HepG2 (cell line): Measurements from ENCODE around the gene EDC3. TPM values are rescaled to one million over a fixed set of nuclear protein-coding genes. Genes with fewer than 3 reads are reported as not detected.
A peak's percentile ranks its signal among the peaks of the same experiment; 100 is the strongest.

Source experiments
- BRCA1 ChIP-seq: sonication (generic); formaldehyde crosslinking; IDR thresholded peaks from 2 replicates; pipeline ENCODE4 v1.4.0; 2020; ENCODE audit warnings: missing genetic modification reagents
- CENPBD1 ChIP-seq: sonication (generic); formaldehyde crosslinking; IDR thresholded peaks from 2 replicates; pipeline ENCODE4 v1.8.0; 2022; ENCODE audit warnings: missing genetic modification reagents, low read depth, mild to moderate bottlenecking, borderline replicate concordance
- CHD4 ChIP-seq: fragments of 200-600 bp; sonication (generic); IDR thresholded peaks from 2 replicates; pipeline ENCODE4 v1.7.0; 2017; ENCODE audit warnings: mild to moderate bottlenecking, low read length, borderline replicate concordance
- ERF ChIP-seq: IDR thresholded peaks from 2 replicates; pipeline ENCODE4 v1.6.1; 2018; ENCODE audit warnings: missing biosample characterization, missing genetic modification reagents
- HNRNPL ChIP-seq: fragments of 200-400 bp; formaldehyde crosslinking; IDR thresholded peaks from 2 replicates; pipeline ENCODE4 v1.6.1; 2017; ENCODE audit warnings: mild to moderate bottlenecking, low read depth, low read length
- IKZF4 ChIP-seq: sonication (generic); formaldehyde crosslinking; IDR thresholded peaks from 2 replicates; pipeline ENCODE4 v1.5.1; 2020; ENCODE audit warnings: borderline replicate concordance, mild to moderate bottlenecking, low read depth, missing genetic modification reagents; ENCODE audit errors: not compliant biosample characterization
- NFRKB ChIP-seq: fragments of 450-650 bp; IDR thresholded peaks from 2 replicates; pipeline ENCODE4 v1.6.1; 2017
- NFYC ChIP-seq: IDR thresholded peaks from 2 replicates; pipeline ENCODE4 v1.6.1; 2016; ENCODE audit warnings: missing genetic modification reagents, missing compliant biosample characterization
- SP140L ChIP-seq: sonication (generic); formaldehyde crosslinking; IDR thresholded peaks from 2 replicates; pipeline ENCODE4 v1.4.0; 2020; ENCODE audit warnings: missing genetic modification reagents, borderline replicate concordance
- SP4 ChIP-seq: sonication (generic); formaldehyde crosslinking; IDR thresholded peaks from 2 replicates; pipeline ENCODE4 v1.8.1; 2023; ENCODE audit warnings: mild to moderate bottlenecking, missing genetic modification reagents
- SSRP1 ChIP-seq: IDR thresholded peaks from 2 replicates; pipeline ENCODE4 v1.6.1; 2016; ENCODE audit warnings: control low read depth
- TFDP2 ChIP-seq: sonication (generic); formaldehyde crosslinking; IDR thresholded peaks from 2 replicates; pipeline ENCODE4 v1.4.0; 2020; ENCODE audit warnings: missing genetic modification reagents
- TRIM24 ChIP-seq: sonication (generic); formaldehyde crosslinking; IDR thresholded peaks from 2 replicates; pipeline ENCODE4 v1.8.0; 2022; ENCODE audit warnings: mild to moderate bottlenecking, missing genetic modification reagents
- ZFP36L1 ChIP-seq: sonication (generic); formaldehyde crosslinking; IDR thresholded peaks from 2 replicates; pipeline ENCODE4 v1.8.0; 2022; ENCODE audit warnings: mild to moderate bottlenecking, missing genetic modification reagents, moderate library complexity
- ZNF142 ChIP-seq: sonication (generic); formaldehyde crosslinking; IDR thresholded peaks from 2 replicates; pipeline ENCODE4 v1.4.0; 2020; ENCODE audit warnings: missing genetic modification reagents
- ZNF296 ChIP-seq: sonication (generic); formaldehyde crosslinking; conservative IDR thresholded peaks from 2 replicates; pipeline ENCODE4 v1.5.0; 2020; ENCODE audit warnings: mild to moderate bottlenecking, missing genetic modification reagents
- polyA plus RNA-seq, 8 experiments: library from polyadenylated mRNA; depleted of rRNA in 3 of 8; stranded (reverse) in 7 of 8; unstranded in 1 of 8; fragments of >200 nt; fragmentation: Illumina TruSeq in 4 of 8; extraction: Trizol in 4 of 8; gene quantifications; 2 replicates each; pipeline versions ENCODE4 v1.2.1 to v1.2.3, GENCODE V29; 2011 to 2016; ENCODE audit warnings: low read depth in 4 of 8, missing spikeins in 1 of 8, mixed read lengths in 1 of 8; ENCODE audit not compliant: insufficient read depth in 1 of 8
- total RNA-seq, 5 experiments: library from RNA; depleted of rRNA; stranded (reverse); fragments of >200 nt; fragmentation: Illumina TruSeq; extraction: Trizol; gene quantifications; 2 replicates each; pipeline ENCODE4 v1.2.3, GENCODE V29; 2016; ENCODE audit warnings: low read depth in 1 of 5
- TF ChIP-seq, protein P1 (sequence below): sonication (generic); formaldehyde crosslinking; IDR thresholded peaks from 2 replicates; pipeline ENCODE4 v1.5.0; 2020; ENCODE audit warnings: missing genetic modification reagents
- TF ChIP-seq, protein P2 (sequence below): sonication (generic); formaldehyde crosslinking; IDR thresholded peaks from 2 replicates; pipeline ENCODE4 v1.8.1; 2023; ENCODE audit warnings: mild to moderate bottlenecking, missing genetic modification reagents
- TF ChIP-seq, protein P3 (sequence below): sonication (generic); formaldehyde crosslinking; IDR thresholded peaks from 2 replicates; pipeline ENCODE4 v1.5.0; 2020; ENCODE audit warnings: missing genetic modification reagents, mild to moderate bottlenecking, borderline replicate concordance

EDC3 gene
- total and polyA plus RNA-seq, 2 of the 13 experiments (the other 11 are each of a cell fraction or from before 2014, with no cell fraction given): 17.4 to 32.0 TPM

DNA sequence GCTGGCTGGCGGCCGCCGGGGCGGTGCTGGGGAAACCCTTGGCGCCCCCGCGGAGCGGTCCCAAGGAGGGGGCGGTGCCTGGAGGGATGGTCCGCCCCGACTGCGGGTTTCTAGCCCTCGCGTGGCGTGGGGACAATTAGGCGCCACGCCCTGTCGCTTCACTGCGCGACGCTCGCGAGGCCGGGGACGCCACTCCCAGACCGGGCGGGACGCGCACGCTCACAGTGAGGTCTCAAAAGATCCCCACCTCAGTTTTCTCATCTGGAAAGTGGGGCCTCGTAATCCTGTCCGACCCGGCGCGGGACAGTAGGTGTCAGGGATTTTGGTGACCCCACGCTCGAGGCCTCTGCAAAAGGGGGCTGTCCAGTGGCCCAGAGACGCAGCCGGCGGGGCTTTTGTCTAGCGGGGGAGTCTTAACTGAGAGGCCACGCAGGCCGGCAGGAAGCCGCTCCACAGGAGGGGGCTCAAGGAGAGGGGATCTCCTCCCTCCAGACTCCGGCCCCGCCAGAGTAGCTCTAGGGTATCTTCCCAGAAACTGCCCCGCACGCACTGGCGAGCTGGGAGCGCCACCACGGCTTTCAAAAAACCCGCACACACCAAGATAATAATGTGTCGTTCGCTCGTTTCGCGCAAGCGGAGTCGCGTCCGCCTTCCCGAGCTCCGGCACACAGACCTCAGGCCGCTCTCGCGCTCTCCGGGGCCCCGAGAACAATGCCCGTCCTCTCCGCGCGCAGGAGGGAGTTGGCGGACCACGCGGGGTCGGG is 80.9 kb downstream of the EDC3 start (continued):
- TF ChIP-seq ZNF142 (CRISPR knock-in tag): no peak
- TF ChIP-seq, protein P1, sequence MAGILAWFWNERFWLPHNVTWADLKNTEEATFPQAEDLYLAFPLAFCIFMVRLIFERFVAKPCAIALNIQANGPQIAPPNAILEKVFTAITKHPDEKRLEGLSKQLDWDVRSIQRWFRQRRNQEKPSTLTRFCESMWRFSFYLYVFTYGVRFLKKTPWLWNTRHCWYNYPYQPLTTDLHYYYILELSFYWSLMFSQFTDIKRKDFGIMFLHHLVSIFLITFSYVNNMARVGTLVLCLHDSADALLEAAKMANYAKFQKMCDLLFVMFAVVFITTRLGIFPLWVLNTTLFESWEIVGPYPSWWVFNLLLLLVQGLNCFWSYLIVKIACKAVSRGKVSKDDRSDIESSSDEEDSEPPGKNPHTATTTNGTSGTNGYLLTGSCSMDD (CRISPR knock-in tag): no peak
- TF ChIP-seq SP4 (CRISPR knock-in tag): peak; percentile 81; the same call in 1 of the 2 replicates
- no peak for TF ChIP-seq HNRNPL
- peak; percentile 82 for TF ChIP-seq CHD4
- TF ChIP-seq ZFP36L1: no peak
- TF ChIP-seq, protein P2, sequence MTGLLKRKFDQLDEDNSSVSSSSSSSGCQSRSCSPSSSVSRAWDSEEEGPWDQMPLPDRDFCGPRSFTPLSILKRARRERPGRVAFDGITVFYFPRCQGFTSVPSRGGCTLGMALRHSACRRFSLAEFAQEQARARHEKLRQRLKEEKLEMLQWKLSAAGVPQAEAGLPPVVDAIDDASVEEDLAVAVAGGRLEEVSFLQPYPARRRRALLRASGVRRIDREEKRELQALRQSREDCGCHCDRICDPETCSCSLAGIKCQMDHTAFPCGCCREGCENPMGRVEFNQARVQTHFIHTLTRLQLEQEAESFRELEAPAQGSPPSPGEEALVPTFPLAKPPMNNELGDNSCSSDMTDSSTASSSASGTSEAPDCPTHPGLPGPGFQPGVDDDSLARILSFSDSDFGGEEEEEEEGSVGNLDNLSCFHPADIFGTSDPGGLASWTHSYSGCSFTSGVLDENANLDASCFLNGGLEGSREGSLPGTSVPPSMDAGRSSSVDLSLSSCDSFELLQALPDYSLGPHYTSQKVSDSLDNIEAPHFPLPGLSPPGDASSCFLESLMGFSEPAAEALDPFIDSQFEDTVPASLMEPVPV (CRISPR knock-in tag): 0 out of 2 replicates have a peak, but pooled peaks have one; percentile 8
- no peak for TF ChIP-seq NFRKB
- 0 out of 2 replicates have a peak, but pooled peaks have one; percentile 16 for TF ChIP-seq TFDP2 (CRISPR knock-in tag)
- no peak for TF ChIP-seq TRIM24 (CRISPR knock-in tag)
- TF ChIP-seq SSRP1: no peak
- TF ChIP-seq, protein P3, sequence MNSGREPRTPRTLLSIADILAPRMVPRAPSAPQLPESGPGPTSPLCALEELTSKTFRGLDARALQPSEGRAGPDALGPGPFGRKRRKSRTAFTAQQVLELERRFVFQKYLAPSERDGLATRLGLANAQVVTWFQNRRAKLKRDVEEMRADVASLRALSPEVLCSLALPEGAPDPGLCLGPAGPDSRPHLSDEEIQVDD (CRISPR knock-in tag): no peak
- TF ChIP-seq ZNF296 (CRISPR knock-in tag): no peak
- TF ChIP-seq IKZF4 (CRISPR knock-in tag): no peak
- TF ChIP-seq ERF (CRISPR knock-in tag): no peak
- TF ChIP-seq BRCA1: no peak
- TF ChIP-seq NFYC: no peak
- TF ChIP-seq CENPBD1 (CRISPR knock-in tag): no peak
- TF ChIP-seq SP140L (CRISPR knock-in tag): no peak
